ENCODE data around the gene USB1.

DNA sequence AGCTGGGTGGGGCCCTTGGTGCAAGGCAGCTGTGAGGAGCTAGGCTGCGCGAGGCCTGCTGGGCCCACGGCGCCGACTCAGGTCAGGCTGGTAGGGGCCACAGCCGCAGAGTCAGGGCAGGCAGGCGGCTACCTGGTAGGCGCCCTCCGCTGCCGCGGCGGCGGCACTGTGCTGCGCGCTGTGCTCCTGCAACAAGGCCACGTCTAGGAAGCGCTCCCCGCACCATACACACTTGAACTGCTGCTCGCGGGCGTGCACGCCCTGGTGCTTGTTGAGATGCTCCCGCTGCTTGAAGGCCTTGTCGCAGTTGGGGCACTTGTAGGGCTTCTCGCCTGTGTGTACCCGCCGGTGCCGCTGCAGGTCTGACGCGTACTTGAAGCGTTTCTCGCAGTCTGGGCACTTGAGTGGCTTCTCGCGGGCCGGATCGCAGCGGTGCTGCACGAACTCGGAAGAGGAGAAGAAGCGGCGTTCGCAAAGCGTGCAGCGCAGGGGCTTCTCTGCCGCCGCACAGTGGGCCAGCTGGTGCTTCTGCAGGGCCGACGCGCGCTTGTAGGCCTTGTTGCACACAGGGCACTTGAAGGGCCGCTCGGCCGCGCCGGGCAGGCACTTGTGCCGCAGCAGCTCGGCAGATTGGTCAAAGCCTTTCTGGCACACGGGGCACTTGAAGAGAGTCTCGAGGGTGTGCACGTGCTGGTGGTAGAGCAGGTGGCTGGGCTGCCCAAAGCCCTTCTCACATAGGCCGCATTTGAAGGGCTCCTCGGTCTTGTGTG is 4.6 kb upstream of the USB1 start:
- TF ChIP-seq, protein P1, sequence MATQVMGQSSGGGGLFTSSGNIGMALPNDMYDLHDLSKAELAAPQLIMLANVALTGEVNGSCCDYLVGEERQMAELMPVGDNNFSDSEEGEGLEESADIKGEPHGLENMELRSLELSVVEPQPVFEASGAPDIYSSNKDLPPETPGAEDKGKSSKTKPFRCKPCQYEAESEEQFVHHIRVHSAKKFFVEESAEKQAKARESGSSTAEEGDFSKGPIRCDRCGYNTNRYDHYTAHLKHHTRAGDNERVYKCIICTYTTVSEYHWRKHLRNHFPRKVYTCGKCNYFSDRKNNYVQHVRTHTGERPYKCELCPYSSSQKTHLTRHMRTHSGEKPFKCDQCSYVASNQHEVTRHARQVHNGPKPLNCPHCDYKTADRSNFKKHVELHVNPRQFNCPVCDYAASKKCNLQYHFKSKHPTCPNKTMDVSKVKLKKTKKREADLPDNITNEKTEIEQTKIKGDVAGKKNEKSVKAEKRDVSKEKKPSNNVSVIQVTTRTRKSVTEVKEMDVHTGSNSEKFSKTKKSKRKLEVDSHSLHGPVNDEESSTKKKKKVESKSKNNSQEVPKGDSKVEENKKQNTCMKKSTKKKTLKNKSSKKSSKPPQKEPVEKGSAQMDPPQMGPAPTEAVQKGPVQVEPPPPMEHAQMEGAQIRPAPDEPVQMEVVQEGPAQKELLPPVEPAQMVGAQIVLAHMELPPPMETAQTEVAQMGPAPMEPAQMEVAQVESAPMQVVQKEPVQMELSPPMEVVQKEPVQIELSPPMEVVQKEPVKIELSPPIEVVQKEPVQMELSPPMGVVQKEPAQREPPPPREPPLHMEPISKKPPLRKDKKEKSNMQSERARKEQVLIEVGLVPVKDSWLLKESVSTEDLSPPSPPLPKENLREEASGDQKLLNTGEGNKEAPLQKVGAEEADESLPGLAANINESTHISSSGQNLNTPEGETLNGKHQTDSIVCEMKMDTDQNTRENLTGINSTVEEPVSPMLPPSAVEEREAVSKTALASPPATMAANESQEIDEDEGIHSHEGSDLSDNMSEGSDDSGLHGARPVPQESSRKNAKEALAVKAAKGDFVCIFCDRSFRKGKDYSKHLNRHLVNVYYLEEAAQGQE (IDR thresholded peaks at IDR 0.05; ENCODE audit: unreplicated experiment) = no peak
- no peak for TF ChIP-seq CREB1 (CRISPR knock-in tag; IDR thresholded peaks at IDR 0.05; ENCODE audit: low read depth)
- TF ChIP-seq, protein P2, sequence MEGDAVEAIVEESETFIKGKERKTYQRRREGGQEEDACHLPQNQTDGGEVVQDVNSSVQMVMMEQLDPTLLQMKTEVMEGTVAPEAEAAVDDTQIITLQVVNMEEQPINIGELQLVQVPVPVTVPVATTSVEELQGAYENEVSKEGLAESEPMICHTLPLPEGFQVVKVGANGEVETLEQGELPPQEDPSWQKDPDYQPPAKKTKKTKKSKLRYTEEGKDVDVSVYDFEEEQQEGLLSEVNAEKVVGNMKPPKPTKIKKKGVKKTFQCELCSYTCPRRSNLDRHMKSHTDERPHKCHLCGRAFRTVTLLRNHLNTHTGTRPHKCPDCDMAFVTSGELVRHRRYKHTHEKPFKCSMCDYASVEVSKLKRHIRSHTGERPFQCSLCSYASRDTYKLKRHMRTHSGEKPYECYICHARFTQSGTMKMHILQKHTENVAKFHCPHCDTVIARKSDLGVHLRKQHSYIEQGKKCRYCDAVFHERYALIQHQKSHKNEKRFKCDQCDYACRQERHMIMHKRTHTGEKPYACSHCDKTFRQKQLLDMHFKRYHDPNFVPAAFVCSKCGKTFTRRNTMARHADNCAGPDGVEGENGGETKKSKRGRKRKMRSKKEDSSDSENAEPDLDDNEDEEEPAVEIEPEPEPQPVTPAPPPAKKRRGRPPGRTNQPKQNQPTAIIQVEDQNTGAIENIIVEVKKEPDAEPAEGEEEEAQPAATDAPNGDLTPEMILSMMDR (conservative IDR thresholded peaks at IDR 0.05; ENCODE audit: low read depth in 2 of 2) = no peak
- TF ChIP-seq EZH2 (IDR thresholded peaks at IDR 0.05; ENCODE audit: low read depth, unreplicated experiment) = no peak
- TF ChIP-seq EZH2phosphoT487 (IDR thresholded peaks at IDR 0.05; ENCODE audit: unreplicated experiment) = no peak
- no peak for TF ChIP-seq JUNB (IDR thresholded peaks at IDR 0.05; ENCODE audit: unreplicated experiment)
- TF ChIP-seq, protein P3, sequence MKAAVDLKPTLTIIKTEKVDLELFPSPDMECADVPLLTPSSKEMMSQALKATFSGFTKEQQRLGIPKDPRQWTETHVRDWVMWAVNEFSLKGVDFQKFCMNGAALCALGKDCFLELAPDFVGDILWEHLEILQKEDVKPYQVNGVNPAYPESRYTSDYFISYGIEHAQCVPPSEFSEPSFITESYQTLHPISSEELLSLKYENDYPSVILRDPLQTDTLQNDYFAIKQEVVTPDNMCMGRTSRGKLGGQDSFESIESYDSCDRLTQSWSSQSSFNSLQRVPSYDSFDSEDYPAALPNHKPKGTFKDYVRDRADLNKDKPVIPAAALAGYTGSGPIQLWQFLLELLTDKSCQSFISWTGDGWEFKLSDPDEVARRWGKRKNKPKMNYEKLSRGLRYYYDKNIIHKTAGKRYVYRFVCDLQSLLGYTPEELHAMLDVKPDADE (IDR thresholded peaks at IDR 0.05) = no peak
- no peak for TF ChIP-seq STAT1 (IDR thresholded peaks at IDR 0.05; ENCODE audit: unreplicated experiment)
- no peak for TF ChIP-seq POLR2AphosphoS5 (IDR thresholded peaks at IDR 0.05; ENCODE audit: low read depth)
- no peak for TF ChIP-seq ZNF331 (CRISPR knock-in tag; IDR thresholded peaks at IDR 0.05; ENCODE audit: low read depth)

Data from GM23338 (cell line).